ENCODE results near the gene CCDC167. TPM values are rescaled to one million over a fixed set of nuclear protein-coding genes. Genes with fewer than 3 reads are reported as not detected.

CCDC167 gene
- total RNA-seq, 4 donors from 2014 or later: 23.4 to 35.0 (median 30.8) TPM

GRCh38 chr6:37495244-37495934 is 4.3 kb downstream of the CCDC167 start:
- H3K27me3 ChIP-seq: no peaks in the 10 kb centered on the region
- no peaks in the 10 kb centered on the region for H3K9me3 ChIP-seq
- no peak for TF ChIP-seq CTCF (IDR thresholded peaks at IDR 0.05 in 4 of 5, conservative IDR thresholded peaks at IDR 0.05 in 1 of 5)
- no peak for TF ChIP-seq POLR2A (IDR thresholded peaks at IDR 0.05)
- in situ Hi-C loops (cut with MboI; ENCODE audit: low sequenced_read_pairs in 4 of 4): loop anchor here in 3 of 4 donors (25.0 kb wide), 1 partner anchor 192 kb away; the partner anchor contains the start of gene MDGA1 (in 3 of the 3)
- intact Hi-C loops (cut with DNase I; ENCODE audit: low total_unique reads): no loop called here
- H3K4me3 ChIP-seq: no peak overlapping the region
- no peaks in the 10 kb centered on the region for H3K36me3 ChIP-seq
- H3K4me1 ChIP-seq: peaks cover 8% of the 10 kb centered on the region in 2 donors
- DNase-seq (no peak), ATAC-seq (no peak)
- H3K27ac ChIP-seq: no peak overlapping the region

- DNase-seq: no peak
- intact Hi-C loops (cut with DNase I; ENCODE audit: low total_unique reads): no loop called here
These were observed 6.1 kb downstream of the CCDC167 start for GRCh38 chr6:37493661-37493995.

GRCh38 chr6:37492991-37493660 is 6.6 kb downstream of the CCDC167 start:
- no peak for TF ChIP-seq CTCF (IDR thresholded peaks at IDR 0.05 in 4 of 5, conservative IDR thresholded peaks at IDR 0.05 in 1 of 5)
- TF ChIP-seq POLR2A (IDR thresholded peaks at IDR 0.05): no peak
- H3K4me1 ChIP-seq: no peaks in the 10 kb centered on the region
- no peak overlapping the region for H3K4me3 ChIP-seq
- ATAC-seq (no peak), DNase-seq (no peak)
- in situ Hi-C loops (cut with MboI; ENCODE audit: low sequenced_read_pairs in 4 of 4): loop anchor here in 3 of 4 donors (25.0 kb wide), 1 partner anchor 194 kb away; the partner anchor contains the start of gene MDGA1 (in 3 of the 3)
- intact Hi-C loops (cut with DNase I; ENCODE audit: low total_unique reads): no loop called here
- H3K9me3 ChIP-seq: no peaks in the 10 kb centered on the region
- H3K36me3 ChIP-seq: no peaks in the 10 kb centered on the region
- H3K27me3 ChIP-seq: no peaks in the 10 kb centered on the region
- no peak overlapping the region for H3K27ac ChIP-seq

More at GRCh38 chr6:37493661-37493995, 6.1 kb downstream of the CCDC167 start:
- no peaks in the 10 kb centered on the region for H3K4me1 ChIP-seq
- H3K27ac ChIP-seq: no peak overlapping the region
- no peak for ATAC-seq
- no peaks in the 10 kb centered on the region for H3K27me3 ChIP-seq
- in situ Hi-C loops (cut with MboI; ENCODE audit: low sequenced_read_pairs in 4 of 4): loop anchor here in 3 of 4 donors (25.0 kb wide), 1 partner anchor 194 kb away; the partner anchor contains the start of gene MDGA1 (in 3 of the 3)
- no peak overlapping the region for H3K4me3 ChIP-seq
- no peaks in the 10 kb centered on the region for H3K9me3 ChIP-seq
- no peak for TF ChIP-seq CTCF (IDR thresholded peaks at IDR 0.05 in 4 of 5, conservative IDR thresholded peaks at IDR 0.05 in 1 of 5)
- no peak for TF ChIP-seq POLR2A (IDR thresholded peaks at IDR 0.05)
- H3K36me3 ChIP-seq: no peaks in the 10 kb centered on the region

GRCh38 chr6:37492236-37492972 is 7.3 kb downstream of the CCDC167 start:
- H3K4me1 ChIP-seq: no peaks in the 10 kb centered on the region
- no peak overlapping the region for H3K27ac ChIP-seq
- H3K9me3 ChIP-seq: no peaks in the 10 kb centered on the region
- DNase-seq (no peak), ATAC-seq (no peak)
- in situ Hi-C loops (cut with MboI; ENCODE audit: low sequenced_read_pairs in 4 of 4): loop anchor here in 3 of 4 donors (25.0 kb wide), 1 partner anchor 195 kb away; the partner anchor contains the start of gene MDGA1 (in 3 of the 3)
- no peak overlapping the region for H3K4me3 ChIP-seq
- H3K36me3 ChIP-seq: no peaks in the 10 kb centered on the region
- intact Hi-C loops (cut with DNase I; ENCODE audit: low total_unique reads): no loop called here
- H3K27me3 ChIP-seq: no peaks in the 10 kb centered on the region
- TF ChIP-seq POLR2A (IDR thresholded peaks at IDR 0.05) (no peak), CTCF (IDR thresholded peaks at IDR 0.05 in 4 of 5, conservative IDR thresholded peaks at IDR 0.05 in 1 of 5) (no peak)
